ENCODE measurements around the gene MMP2. TPM values are rescaled to one million over a fixed set of nuclear protein-coding genes. Genes with fewer than 3 reads are reported as not detected.

MMP2 gene
- total RNA-seq, 6 donors from 2014 or later: 45.7 to 265 (median 143) TPM

- 79 to 82% methylated on average over 7 of the region's 7 CpGs for WGBS, 2 donors
- TF ChIP-seq POLR2A (IDR thresholded peaks at IDR 0.05): no peak
- no peak for TF ChIP-seq EP300 (IDR thresholded peaks at IDR 0.05)
- no peak for TF ChIP-seq CTCF (IDR thresholded peaks at IDR 0.05)
- TF ChIP-seq POLR2AphosphoS5 (IDR thresholded peaks at IDR 0.05): no peak
- no peak for ATAC-seq (ENCODE audit: low FRiP score in 2 of 2)
- Histone ChIP-seq H3K36me3 (no peaks in the 10 kb centered on the region), H3K27me3 (no peaks in the 10 kb centered on the region), H3K27ac (no peak overlapping the region), H3K4me3 (no peak overlapping the region), H3K4me1 (peaks cover 0 to 3% (median 0%) of the 10 kb centered on the region in 4 donors), H3K9me3 (no peaks in the 10 kb centered on the region)
- no peak for DNase-seq
Measured at GRCh38 chr16:55468352-55468990, 10.5 kb upstream of the MMP2 start.

GRCh38 chr16:55469821-55470532 is 9.0 kb upstream of the MMP2 start:
- Histone ChIP-seq H3K4me3 (no peak overlapping the region), H3K36me3 (no peaks in the 10 kb centered on the region), H3K9me3 (no peaks in the 10 kb centered on the region), H3K27ac (no peak overlapping the region), H3K4me1 (peaks cover 0 to 3% (median 0%) of the 10 kb centered on the region in 4 donors), H3K27me3 (no peaks in the 10 kb centered on the region)
- DNase-seq (no peak), ATAC-seq (ENCODE audit: low FRiP score in 2 of 2) (no peak)
- TF ChIP-seq CTCF (IDR thresholded peaks at IDR 0.05): no peak
- TF ChIP-seq EP300 (IDR thresholded peaks at IDR 0.05): no peak
- TF ChIP-seq POLR2A (IDR thresholded peaks at IDR 0.05): no peak
- TF ChIP-seq POLR2AphosphoS5 (IDR thresholded peaks at IDR 0.05): no peak
- 83 to 90% methylated on average over 9 of the region's 9 CpGs for WGBS, 2 donors

GRCh38 chr16:55470533-55471371 is 8.2 kb upstream of the MMP2 start:
- DNase-seq (no peak), ATAC-seq (ENCODE audit: low FRiP score in 2 of 2) (peak; percentile 26 to 34)
- H3K4me1 ChIP-seq: no peaks in the 10 kb centered on the region
- H3K4me3 ChIP-seq: no peak overlapping the region
- peak overlapping the region in 1 of 4 donors; percentile 54 for H3K27ac ChIP-seq
- TF ChIP-seq POLR2AphosphoS5 (IDR thresholded peaks at IDR 0.05) (no peak), POLR2A (IDR thresholded peaks at IDR 0.05) (no peak), CTCF (IDR thresholded peaks at IDR 0.05) (no peak), EP300 (IDR thresholded peaks at IDR 0.05) (no peak)
- H3K36me3 ChIP-seq: no peaks in the 10 kb centered on the region
- WGBS, 2 donors: 62% methylated on average over 7 of the region's 7 CpGs
- no peaks in the 10 kb centered on the region for H3K27me3 ChIP-seq
- H3K9me3 ChIP-seq: no peaks in the 10 kb centered on the region

GRCh38 chr16:55471448-55472097 is 7.4 kb upstream of the MMP2 start:
- Histone ChIP-seq H3K4me3 (no peak overlapping the region), H3K4me1 (peaks cover 0 to 1% (median 0%) of the 10 kb centered on the region in 4 donors), H3K27me3 (no peaks in the 10 kb centered on the region), H3K27ac (peak overlapping the region in 1 of 4 donors; percentile 54), H3K36me3 (no peaks in the 10 kb centered on the region), H3K9me3 (no peaks in the 10 kb centered on the region)
- 68 to 72% methylated on average over 4 of the region's 4 CpGs for WGBS, 2 donors
- ATAC-seq (ENCODE audit: low FRiP score in 2 of 2) (peak in 1 of 2 donors; percentile 83), DNase-seq (no peak)
- no peak for TF ChIP-seq POLR2AphosphoS5 (IDR thresholded peaks at IDR 0.05)
- no peak for TF ChIP-seq EP300 (IDR thresholded peaks at IDR 0.05)
- TF ChIP-seq CTCF (IDR thresholded peaks at IDR 0.05): no peak
- no peak for TF ChIP-seq POLR2A (IDR thresholded peaks at IDR 0.05)
